GM21737 (cell line): ENCODE results near the gene FGFBP1.
A peak's percentile ranks its signal among the peaks of the same experiment; 100 is the strongest.

ENCODE experiments used
- ATAC-seq: cut with Tn5 transposase; IDR thresholded peaks from one replicate; pipeline ENCODE4 v1.9.1; 2021; ENCODE audit warnings: mild to moderate bottlenecking, moderate library complexity; ENCODE audit not compliant: unreplicated experiment

Gene FGFBP1

GRCh38 chr4:15938640-15939039 is at the start of gene FGFBP1:
FGFBP1 (minus strand) TSS chr4:15938740; CDS start chr4:15936632, 2,108 bp downstream.
- no peak for ATAC-seq

DNA sequence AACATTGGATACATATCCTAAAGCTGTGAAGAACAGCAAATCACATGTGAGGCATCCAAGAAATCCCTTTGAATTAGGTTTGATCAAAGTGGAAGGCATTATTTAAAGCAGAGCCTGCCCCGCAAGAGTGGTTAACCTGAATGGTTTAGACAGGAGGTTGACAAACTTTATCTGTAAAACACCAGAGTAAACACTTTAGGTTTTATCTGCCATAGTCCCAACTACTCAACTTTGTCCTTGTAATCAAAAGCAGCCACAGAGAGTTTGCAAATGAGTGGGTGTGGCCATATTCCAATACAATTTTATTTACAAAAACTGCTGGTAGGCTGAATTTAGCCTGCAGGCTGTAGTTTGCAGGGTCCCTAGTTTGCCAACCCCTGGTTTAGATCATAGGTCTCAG is 49.7 kb upstream of the FGFBP1 start:
- ATAC-seq = no peak

- ATAC-seq = no peak
Measured at GRCh38 chr4:15986907-15987306, 48.4 kb upstream of the FGFBP1 start.

GRCh38 chr4:15983610-15984009 is 45.1 kb upstream of the FGFBP1 start:
- no peak for ATAC-seq

DNA sequence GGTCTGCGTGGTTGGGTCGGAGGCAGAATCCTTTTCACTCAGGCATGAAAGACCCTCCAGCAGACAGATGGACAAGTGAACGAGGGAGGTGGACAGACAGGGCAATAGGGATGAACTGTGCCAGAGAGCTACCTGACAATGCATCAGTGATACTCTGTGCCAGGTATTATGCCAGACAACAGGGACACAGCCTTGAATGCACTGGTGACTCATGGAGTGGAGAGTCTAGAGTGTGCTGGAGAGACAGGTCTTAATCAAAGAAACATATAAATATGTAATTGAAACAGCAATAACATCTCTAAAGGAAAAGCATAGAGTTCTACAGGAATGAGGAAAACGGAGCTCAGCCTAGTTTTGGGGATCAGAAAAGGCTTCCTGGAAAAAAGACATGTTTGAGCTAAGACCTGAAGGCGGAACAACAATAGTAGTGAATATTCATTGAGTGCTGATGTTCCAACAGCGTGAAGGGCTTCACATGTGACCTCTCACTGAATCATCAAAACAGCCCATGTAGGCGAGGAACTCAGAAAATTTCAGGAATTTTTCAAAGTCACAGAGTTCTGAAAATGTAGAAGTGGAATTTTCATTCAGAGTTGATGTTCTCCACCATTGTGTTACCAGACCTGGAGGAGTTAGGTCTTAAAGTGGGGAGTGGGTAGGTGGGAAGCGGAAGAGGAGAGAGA is 44.4 kb upstream of the FGFBP1 start:
- ATAC-seq = no peak

GRCh38 chr4:15976456-15977447 is 38.2 kb upstream of the FGFBP1 start:
- no peak for ATAC-seq

DNA sequence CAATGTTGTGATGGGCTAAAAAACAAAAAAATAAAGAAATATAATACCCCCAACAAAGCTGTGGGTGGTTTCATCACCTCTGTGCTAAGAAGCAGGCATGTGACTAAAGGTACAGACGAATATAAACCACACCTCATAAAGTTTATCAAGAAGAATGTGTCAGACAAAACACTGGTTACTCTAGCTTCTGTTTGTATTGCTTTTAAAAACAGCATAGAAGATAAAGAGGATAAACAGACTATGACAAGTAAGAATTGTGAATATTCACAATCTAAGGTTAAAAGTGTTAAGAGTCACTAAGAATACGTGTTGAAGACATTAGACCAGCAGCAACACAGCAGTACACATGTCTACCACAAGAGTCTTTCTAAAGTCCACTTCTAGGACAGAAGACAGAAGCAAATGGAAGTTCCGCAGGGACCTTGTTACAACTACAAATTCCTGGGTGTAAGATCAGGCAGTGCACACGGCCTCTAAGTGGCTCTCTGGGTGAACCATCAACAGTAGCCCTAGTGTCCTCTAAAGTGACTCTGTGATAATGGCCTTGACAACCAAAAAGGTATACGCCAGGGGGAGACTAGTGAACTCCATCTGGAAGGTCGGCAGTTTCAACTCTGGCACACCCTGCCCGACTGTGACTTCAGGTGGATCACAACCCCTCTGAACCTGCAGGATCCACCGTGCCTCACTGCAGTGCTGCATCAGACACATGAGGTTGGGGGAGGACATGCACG is 32.7 kb upstream of the FGFBP1 start:
- ATAC-seq = no peak

DNA sequence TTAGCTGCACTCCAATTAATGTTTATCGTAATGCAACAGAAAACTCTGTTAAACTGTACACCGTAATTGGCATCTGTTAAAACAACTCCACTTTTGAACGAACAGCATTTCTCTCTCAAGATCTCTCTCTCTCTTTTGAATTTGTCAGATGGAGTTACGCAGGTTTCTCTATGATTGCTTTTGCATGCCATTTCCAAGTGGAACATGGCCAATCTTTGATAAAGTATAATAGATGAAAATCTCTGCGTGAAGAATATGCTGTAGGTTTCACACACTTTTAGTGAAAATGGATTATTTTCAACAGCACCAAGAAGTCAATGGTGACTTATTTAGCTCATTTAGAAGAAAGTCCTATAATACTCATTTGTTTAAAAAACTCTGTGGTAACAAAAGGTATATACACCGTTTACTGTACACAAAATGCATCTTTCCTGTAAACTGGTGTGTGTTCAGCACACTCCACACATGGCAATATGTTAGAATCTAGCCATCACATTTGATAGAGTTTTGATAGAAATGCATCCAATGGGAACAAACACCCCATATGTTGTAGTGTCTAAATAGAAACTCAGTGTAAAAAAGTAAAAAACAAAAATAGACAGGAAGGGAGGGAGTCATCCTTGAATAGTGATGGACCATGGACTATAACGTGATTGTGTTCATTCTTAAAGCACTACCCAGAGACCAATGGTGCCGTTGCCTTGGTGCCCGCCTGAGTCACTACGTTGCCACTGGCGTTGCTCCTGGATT is 30.2 kb upstream of the FGFBP1 start:
- ATAC-seq = no peak

DNA sequence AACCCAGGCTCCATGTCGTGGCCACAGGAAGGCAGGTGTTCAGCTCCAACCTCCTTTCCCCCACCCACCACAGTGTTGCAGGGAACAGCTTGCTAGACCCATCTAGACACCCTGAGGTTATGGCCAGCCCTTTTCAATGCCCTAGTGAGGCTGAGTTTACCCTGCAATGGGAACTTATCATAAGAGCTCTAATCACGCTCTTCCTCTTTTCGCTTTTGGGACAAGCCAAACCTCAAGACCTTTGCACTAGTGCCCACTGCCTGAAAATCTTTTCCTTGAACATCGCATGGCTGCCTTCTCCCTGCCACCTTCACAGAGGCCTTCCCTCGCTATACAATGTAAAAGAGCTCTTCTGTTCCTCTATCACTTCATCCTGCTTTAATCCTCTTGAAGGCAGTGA is 26.8 kb upstream of the FGFBP1 start:
- no peak for ATAC-seq

DNA sequence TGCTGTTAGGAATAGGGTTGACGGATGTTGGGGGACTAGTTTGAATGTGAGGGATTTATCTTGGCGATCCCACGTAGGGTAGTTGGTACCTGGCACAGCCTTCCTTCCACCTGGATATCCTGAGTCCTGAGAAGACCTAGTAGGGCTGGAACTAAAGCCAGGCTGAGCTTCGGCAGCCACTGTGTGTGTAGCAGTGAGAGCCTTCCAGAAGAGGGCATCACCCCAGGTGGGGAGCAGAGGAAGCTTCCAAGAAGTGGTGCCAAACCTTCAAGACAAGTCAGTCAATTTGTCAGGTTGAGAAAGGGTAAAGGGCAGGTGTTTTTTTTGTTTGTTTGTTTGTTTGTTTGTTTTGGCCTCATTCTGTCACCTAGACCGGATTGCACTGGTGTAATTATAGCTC is 25.6 kb upstream of the FGFBP1 start:
- no peak for ATAC-seq

DNA sequence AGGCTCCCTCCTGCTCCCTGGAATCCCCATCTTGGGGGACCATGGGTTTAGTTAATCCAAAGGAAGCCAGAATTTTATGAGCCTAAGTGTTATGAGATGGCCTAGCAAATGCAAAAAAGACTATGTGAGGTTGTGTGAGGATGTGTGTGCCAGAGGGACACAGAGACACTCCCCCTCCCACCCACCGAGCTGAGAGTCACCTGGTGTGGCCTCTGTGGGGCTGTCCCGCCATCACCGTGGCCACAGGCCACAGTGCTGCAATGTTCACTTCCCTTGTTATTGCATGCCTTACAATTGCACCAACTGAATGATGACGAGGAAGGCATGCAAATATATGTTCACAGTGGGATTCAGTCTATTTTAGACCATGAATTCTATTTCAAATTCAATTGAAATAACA is 25.0 kb upstream of the FGFBP1 start:
- peak; percentile 69 for ATAC-seq

- ATAC-seq = no peak
Measured at GRCh38 chr4:15963001-15963451, 24.5 kb upstream of the FGFBP1 start, which contains the start of gene FGFBP2. FGFBP2 (minus strand) TSS chr4:15963175; CDS start chr4:15963129, 46 bp downstream.

DNA sequence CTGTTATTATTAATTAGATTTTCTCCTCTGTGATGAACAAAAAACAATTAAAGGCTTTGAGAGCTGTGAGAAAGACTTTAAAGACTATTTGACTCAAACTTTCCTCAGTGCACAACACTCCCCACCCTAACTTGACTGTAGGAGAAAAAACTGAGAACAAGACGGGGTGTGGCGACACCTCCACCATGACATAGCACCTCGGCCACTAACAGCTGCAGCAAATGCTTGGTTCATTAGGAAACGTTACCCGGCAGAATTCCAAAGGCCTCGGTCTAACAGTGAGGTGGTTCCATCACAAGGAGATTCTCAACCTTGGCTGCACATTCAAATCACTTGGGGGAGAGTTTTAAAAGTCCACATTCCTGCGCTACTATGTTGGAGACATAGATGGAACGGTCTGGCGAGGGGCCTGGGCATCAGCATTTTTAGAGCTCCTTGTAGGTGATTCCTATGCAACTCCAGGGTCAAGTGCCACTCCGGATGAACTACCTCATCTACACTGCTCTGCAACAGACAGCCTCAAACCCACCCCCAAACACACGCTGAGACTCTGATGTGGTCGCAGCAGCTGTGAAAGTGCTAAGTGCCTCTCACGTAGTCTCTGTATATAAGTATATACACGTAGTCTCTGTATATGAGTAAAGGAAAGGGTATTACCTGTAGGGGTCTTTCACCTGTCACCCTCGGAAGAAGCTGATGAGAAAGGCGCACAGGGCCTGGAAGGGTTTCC is 23.4 kb upstream of the FGFBP1 start:
- ATAC-seq = no peak

DNA sequence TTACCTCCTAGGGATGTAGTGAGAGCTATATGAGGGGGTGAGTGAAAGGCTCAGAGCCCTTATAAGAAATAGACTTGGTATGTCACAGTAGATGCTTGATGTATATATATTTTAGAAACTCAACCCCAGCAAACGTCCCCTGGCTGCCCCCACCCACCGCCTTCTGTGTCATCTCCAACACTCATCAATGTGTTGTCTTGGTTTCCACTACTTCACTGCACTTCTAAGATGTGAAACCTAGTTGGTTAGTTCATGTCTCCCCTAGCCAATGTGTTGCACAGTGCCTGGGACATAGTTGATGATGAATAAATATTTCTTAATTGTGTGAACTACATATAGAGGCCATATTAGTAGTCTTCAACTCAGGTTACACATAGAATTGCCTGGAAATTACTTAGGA is 20.0 kb upstream of the FGFBP1 start:
- ATAC-seq = no peak

- peak; percentile 96 for ATAC-seq
Measured at GRCh38 chr4:15956179-15956850, 17.8 kb upstream of the FGFBP1 start.

GRCh38 chr4:15955670-15956069 is 17.1 kb upstream of the FGFBP1 start:
- ATAC-seq = no peak

DNA sequence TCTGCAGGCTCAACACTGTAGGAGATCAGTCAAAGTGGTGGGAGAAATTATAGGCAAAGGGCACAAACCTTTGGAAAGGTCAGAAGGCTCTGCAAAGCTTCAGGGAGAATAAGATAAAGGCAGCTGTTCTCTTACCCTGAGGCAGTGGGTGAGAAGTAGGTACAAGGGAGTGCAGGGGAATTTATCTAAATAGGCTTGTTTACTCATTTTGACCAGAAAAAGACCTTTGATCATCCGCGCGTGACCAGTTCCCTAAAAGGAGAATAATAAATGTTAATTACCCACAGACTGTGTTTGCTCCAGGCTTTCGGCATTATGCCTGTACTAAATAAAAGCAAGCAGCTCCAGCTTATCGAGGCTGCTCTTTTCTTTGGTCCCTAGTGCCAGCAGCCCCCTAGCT is 15.1 kb upstream of the FGFBP1 start:
- no peak for ATAC-seq

DNA sequence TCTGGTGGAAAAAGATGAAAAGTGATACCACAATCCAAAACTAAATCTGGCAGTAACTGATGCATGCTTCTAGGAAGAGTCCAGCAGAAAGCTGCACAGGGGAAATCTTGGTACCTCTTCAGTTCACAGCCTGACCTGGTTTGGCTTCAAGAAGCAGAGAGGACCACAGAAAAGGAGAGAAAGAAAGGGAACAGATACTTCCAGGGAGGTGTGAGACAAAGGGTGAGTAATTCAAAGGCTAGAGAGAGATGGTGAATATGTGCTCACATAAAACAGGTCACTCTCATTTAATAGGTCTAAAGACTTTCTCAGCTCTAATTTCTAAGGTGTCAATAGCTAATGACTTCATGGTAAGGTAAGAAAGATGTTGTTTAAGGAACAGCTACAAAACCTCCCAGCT is 13.2 kb upstream of the FGFBP1 start:
- no peak for ATAC-seq

DNA sequence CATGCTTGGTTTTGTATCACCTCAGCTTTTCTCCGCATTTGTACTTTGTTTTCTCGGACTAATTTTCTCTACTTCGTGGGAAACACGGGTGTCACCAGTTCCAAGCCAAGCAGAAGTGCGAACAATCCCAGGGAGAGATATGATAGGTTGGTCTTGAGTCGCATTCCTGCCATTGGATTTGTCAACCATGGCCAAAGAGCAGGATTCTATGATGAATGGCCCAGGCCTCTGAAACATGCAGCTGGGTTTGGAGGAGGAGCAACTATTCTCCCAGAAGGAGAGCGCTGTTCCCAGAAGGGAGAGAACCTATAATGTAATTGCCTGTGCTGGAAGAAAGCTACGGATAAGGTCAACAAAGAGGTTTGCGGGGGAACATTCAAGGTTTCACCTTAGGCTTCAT is 10.3 kb upstream of the FGFBP1 start:
- ATAC-seq = no peak
